ENCODE data around the gene CASP14.
"Not testable (repeated sequence)": the region's sequence is repeated elsewhere in the genome, so short reads cannot be mapped to it uniquely, and the experiment has no call there.

GRCh38 chr19:15097980-15098379 lies 48.7 kb downstream of the CASP14 start:
- TF ChIP-seq CTCF (IDR thresholded peaks at IDR 0.05; ENCODE audit: low read length); EZH2 (optimal IDR thresholded peaks at IDR 0.05; ENCODE audit: low read depth, low read length): not testable (repeated sequence)

Measured in MM.1S (cell line).